GM18519 (cell line): ENCODE measurements around the gene GUCA1A.

Experiments
- ATAC-seq: cut with Tn5 transposase; IDR thresholded peaks from one replicate; pipeline ENCODE4 v1.9.1; 2021; ENCODE audit warnings: mild to moderate bottlenecking, moderate library complexity; ENCODE audit not compliant: unreplicated experiment, low FRiP score

GUCA1A gene

DNA sequence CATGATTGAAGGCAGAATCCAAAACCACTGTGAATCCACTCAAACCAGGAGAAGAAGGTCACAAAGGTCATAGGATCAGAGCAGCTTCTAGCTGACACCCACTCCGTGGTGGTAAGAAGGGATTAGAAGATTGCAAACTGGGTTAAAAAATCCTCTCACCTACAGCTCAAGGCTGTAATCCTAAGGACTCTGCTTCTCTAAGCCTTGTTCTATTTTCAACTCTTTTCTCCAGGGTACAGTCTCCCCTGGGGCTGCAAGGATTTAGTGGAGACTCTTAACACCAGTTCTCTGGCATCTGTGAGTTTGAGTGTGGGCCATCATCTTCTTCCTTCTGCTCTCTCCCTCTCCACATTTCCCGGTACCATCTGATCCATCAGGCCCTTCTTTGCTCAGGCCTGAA is at the start of gene GUCA1A:
TSS of gene GUCA1A (plus strand) at position 264 of the 400 bp plus-strand sequence. CDS start 250 bp downstream, outside the sequence.
- ATAC-seq = no peak

GRCh38 chr6:42123379-42124103 is 49.6 kb upstream of the GUCA1A start:
- ATAC-seq = no peak

- ATAC-seq = no peak
Measured at GRCh38 chr6:42124223-42124836, 48.8 kb upstream of the GUCA1A start.

DNA sequence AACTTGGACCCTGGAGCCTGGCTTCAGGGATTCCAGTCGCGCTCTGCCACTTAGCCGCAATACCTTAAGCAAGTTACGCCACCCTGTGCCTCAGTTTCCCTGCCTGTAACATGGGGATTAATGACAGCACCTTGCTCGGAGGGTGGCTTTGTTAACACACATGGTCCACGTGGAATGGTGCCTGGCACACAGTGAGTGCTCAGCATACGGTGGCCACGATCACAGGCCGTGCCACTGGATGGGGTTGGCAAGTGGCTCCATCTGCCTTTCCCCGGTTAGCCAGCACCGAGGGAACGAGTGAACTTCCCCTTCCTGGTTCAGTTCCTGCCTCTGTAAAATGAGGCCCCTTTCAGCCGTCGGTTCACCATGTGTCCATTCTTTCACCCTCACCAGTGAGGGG is 47.9 kb upstream of the GUCA1A start:
- ATAC-seq = no peak

GRCh38 chr6:42125663-42126062 is 47.5 kb upstream of the GUCA1A start:
- ATAC-seq = no peak

- ATAC-seq = no peak
Measured at GRCh38 chr6:42128460-42129359, 44.5 kb upstream of the GUCA1A start.

DNA sequence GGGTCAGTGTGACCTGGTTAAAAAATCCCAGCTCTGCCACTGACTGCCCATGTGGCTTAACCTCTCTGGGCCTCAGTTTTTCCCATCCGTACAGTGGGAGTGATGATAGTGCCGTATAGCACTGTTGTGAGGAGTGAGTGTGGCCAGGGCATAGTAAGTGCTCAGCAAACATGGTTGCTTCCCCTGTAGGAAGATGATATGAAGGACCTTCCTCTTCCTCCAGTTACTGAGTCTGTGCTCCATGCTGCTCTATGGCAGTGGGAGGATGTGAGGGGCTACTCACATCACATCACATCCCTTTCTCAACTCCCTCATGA is 43.8 kb upstream of the GUCA1A start:
- ATAC-seq = no peak

- ATAC-seq = no peak
Measured at GRCh38 chr6:42131531-42131930, 41.6 kb upstream of the GUCA1A start.

DNA sequence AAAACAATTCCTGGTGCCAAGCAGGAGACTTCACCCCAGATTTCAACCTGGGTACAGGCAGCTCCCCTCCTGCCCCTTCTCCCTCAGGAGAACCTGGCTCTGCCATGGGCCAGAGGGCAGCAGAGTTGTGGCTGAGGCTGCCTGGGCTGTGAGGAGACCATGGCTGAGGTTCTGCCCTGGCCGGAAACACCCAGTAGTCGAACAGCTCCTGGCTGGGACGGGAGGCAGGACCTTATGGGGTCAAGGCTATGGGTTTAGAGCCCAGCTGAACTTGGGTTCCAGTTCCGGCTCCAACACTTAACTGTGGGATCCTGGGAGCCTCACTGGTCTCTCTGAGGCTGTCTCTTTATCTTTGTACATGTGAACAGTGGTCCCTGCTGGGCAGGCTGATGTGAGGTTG is 39.2 kb upstream of the GUCA1A start:
- ATAC-seq = no peak

DNA sequence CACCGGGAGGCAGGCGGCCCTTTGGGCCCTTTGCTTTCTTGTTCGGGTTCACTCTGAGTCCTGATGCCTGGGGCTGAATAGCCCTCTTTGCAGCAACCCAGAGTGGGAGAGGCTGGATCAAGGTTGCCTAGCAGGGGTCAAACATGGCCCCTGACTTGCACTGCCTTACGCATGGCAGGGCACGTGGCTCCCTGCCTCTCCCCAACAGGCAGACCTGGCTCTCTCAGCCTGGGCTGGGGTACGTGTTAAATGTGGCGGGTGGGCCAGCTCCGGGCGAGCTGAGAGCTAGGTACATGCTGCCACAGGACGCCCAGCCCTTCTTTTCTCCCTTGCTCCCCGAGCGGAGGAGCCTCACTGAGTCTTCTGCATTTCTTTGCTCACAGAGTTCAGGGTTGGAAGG is 38.0 kb upstream of the GUCA1A start:
- no peak for ATAC-seq

- ATAC-seq = no peak
Measured at GRCh38 chr6:42135722-42136121, 37.4 kb upstream of the GUCA1A start.

DNA sequence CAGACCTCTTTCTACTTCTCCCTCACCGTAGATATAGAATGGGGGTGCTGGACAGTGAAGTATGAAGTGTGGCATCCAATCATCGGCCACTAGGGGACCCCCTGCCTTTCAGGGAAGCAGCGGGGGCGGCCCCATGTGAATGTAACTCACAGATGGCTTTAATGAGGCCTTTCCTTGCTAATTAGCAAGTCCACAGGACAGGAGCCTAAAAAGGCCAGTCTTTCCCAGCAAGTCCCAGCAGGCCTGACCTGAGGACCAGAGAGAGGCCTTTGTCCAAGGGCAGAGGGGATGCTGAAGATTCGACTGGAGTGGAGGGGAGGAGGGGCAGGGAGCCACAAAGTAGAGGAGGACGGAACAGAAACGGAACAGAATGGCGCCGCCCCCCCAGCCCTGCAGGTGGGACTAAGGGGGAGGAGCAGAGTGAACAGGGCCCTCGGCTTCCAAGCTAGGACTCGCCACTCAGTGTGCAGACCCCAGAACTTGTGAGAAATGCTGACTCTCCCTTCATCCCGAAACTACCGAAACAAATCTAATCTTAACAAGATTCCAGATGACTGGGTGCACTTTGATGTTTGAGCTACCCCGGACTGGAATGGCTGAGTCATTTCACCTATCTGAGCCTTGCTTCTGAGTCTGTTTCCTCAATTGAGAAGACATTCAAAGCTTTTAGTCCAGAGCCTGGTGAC is 36.5 kb upstream of the GUCA1A start:
- no peak for ATAC-seq

- ATAC-seq = no peak
Measured at GRCh38 chr6:42137194-42137753, 35.9 kb upstream of the GUCA1A start.

DNA sequence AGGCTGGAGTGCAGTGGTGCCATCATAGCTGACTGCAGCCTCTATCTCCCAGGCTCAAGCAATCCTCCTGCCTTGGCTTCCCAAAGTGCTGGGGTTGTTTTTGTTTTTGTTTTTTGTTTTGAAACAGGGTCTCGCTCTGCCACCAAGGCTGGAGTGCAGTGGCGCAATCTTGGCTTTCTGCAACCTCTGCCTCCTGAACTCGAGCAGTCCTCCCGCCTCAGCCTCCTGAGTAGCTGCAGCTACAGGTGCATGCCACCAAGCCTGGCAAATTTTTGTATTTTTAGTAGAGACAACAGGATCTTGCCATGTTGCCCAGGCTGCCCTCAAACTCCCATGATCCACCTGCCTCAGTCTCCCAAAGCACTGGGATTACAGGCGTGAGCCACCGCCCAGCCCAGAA is 35.0 kb upstream of the GUCA1A start:
- no peak for ATAC-seq

GRCh38 chr6:42138630-42139619 is 34.2 kb upstream of the GUCA1A start:
- no peak for ATAC-seq

GRCh38 chr6:42140032-42140431 is 33.1 kb upstream of the GUCA1A start:
- ATAC-seq = no peak

DNA sequence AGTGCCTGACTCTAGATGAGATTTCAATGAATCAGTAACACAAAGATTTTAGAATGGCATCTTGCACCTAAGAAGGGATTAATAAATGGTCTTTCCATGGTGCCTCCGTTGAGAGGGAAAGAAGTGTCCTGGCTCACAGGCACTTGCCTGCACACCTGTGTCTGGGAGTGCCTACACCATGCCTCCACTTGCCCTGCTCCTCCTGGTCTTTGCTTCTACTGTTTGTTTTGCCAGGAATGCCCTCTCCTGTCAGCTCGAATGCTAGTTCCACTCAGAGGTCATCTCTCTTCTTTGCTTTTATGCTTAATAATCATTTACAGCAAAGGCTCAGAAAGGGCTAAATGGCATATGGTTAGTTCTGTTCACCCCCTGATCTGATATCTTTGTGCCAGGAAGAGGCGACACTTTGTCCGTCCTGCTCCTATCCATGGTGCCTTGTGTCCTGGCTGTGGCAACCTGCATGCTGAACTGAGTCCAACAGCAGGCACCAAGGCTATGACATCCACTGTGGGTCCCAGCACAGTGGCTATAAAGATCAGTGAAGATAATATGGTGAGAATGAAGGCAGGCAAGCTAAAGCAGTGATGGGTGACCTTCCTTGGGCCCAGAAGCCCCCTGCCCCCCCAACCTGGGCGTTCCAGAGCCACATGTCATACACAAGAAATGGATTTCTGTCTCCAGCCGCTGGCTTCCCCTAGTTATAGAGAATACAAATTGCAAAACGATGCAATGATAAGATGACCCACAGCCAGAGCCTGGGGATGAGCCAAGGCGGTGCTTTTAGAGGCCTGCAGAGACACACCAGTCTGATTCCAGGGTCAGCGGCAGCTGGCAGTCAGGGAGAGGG is 32.2 kb upstream of the GUCA1A start:
- ATAC-seq = no peak

GRCh38 chr6:42141603-42142117 is 31.5 kb upstream of the GUCA1A start:
- no peak for ATAC-seq
